Inflammatory macrophage treated with lipopolysaccharide for 1 hour (primary cell): Measurements from ENCODE around the gene DNMT3A.
A peak's percentile ranks its signal among the peaks of the same experiment; 100 is the strongest.

Experiments
- DNase-seq, 2 donors: peaks; one replicate each; pipeline ENCODE4 v3.0.0-alpha.2; 2020 to 2022

DNMT3A gene

GRCh38 chr2:25324251-25324650, 17.5 kb downstream of the DNMT3A start:
- DNase-seq = no peak

- DNase-seq = no peak
Observed at GRCh38 chr2:25323610-25324189, 18.0 kb downstream of the DNMT3A start.

GRCh38 chr2:25323042-25323514, 18.6 kb downstream of the DNMT3A start:
- no peak for DNase-seq

- peak; percentile 42 to 69 for DNase-seq
Observed at GRCh38 chr2:25322312-25322711, 19.4 kb downstream of the DNMT3A start.

GRCh38 chr2:25320077-25320476, 21.6 kb downstream of the DNMT3A start:
- no peak for DNase-seq

- peak; percentile 76 to 77 for DNase-seq
Observed at GRCh38 chr2:25316101-25316500, 25.6 kb downstream of the DNMT3A start.

- no peak for DNase-seq
Observed at GRCh38 chr2:25315316-25315680, 26.4 kb downstream of the DNMT3A start.

GRCh38 chr2:25314514-25315315, 27.0 kb downstream of the DNMT3A start:
- peak; percentile 41 to 47 for DNase-seq

GRCh38 chr2:25313711-25314513, 27.8 kb downstream of the DNMT3A start:
- DNase-seq = no peak

GRCh38 chr2:25312958-25313710, 28.6 kb downstream of the DNMT3A start:
- DNase-seq = no peak

GRCh38 chr2:25311865-25312575, 29.7 kb downstream of the DNMT3A start:
- no peak for DNase-seq

GRCh38 chr2:25310965-25311864, 30.5 kb downstream of the DNMT3A start:
- DNase-seq = no peak

- no peak for DNase-seq
Observed at GRCh38 chr2:25310709-25310964, 31.1 kb downstream of the DNMT3A start.

- peak in 1 of 2 donors; percentile 64 for DNase-seq
Observed at GRCh38 chr2:25309402-25309801, 32.3 kb downstream of the DNMT3A start.

- DNase-seq = no peak
Observed at GRCh38 chr2:25308599-25308998, 33.1 kb downstream of the DNMT3A start.

- DNase-seq = no peak
Observed at GRCh38 chr2:25307949-25308557, 33.7 kb downstream of the DNMT3A start.

- DNase-seq = peak; percentile 79 to 93
Observed at GRCh38 chr2:25306777-25307368, 34.9 kb downstream of the DNMT3A start.

- no peak for DNase-seq
Observed at GRCh38 chr2:25305775-25306174, 36.0 kb downstream of the DNMT3A start.

GRCh38 chr2:25304826-25305596, 36.7 kb downstream of the DNMT3A start:
- peak in 1 of 2 donors; percentile 64 for DNase-seq

- DNase-seq = peak; percentile 53 to 90
Observed at GRCh38 chr2:25304321-25304720, 37.4 kb downstream of the DNMT3A start.
